Stimulated activated CD4-positive, alpha-beta T cell treated with anti-CD3 and anti-CD28 coated beads, Interleukin-1b, Interleukin-23, amount 100 ng/mL, for 1 hour (primary cell): ENCODE measurements around the gene GNB3.
"Not testable (repeated sequence)": the region's sequence is repeated elsewhere in the genome, so short reads cannot be mapped to it uniquely, and the experiment has no call there.

Source experiments
- DNase-seq, 2 donors: peaks; one replicate each; pipeline ENCODE4 v3.0.0-alpha.2; 2020; ENCODE audit warnings: low read depth in 2 of 2

GNB3 gene

DNA sequence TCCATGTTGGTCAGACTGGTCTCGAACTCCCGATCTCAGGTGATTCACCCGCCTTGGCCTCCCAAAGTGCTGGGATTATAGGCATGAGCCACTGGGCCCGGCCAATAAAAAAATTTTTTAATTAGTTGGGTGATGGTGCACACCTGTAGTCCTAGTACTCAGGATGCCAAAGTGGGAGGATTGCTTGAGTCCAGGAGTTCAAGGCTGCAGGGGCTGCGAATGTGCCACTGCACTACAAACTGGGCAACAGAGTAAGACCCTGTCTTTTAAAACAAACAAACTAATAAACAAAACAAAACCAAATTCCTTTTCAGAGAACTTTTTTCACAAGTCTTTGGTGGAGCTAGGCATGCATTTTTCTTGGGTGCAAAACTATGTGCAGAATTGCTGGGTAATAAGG lies 42.5 kb downstream of the GNB3 start:
- no peak for DNase-seq

DNA sequence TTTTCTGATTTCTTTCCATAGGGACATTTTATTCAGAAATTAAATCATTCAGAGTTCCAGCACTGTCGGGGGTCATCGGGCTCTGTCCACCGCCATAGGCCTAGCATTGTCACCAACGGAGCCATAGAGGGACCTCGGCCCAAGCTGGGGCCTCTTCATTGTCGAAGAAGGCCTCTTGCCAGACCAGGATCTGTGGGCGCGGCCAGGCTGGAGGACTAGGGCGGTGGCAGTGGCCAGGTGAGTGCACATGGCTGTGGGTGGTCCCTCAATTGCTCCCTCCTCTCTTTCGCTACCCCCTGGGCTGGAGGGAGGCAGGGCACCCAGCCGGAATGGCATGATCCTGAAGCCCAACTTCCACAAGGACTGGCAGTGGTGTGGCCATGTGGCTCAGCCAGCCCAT lies 43.0 kb downstream of the GNB3 start:
- DNase-seq, result no peak

DNA sequence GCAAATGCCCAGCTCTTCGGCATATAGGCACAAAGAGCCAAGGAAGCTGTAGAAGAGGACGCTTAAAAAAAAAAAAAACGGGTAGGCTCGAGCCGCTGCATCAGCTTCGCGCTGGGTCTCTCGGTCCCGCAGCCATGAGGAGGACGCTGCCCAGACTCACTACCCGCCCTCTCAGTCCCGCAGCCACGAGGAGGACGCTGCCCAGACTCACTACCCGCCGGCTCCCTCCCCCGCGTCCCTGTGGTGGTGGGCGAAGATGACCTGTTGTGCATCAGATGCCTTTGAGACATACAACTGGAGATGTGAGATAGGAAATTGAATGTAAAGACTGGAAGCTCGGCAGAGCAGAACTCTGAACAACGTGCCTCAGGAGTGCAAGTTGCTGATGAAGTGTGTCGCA lies 43.8 kb downstream of the GNB3 start:
- DNase-seq, result no peak

DNA sequence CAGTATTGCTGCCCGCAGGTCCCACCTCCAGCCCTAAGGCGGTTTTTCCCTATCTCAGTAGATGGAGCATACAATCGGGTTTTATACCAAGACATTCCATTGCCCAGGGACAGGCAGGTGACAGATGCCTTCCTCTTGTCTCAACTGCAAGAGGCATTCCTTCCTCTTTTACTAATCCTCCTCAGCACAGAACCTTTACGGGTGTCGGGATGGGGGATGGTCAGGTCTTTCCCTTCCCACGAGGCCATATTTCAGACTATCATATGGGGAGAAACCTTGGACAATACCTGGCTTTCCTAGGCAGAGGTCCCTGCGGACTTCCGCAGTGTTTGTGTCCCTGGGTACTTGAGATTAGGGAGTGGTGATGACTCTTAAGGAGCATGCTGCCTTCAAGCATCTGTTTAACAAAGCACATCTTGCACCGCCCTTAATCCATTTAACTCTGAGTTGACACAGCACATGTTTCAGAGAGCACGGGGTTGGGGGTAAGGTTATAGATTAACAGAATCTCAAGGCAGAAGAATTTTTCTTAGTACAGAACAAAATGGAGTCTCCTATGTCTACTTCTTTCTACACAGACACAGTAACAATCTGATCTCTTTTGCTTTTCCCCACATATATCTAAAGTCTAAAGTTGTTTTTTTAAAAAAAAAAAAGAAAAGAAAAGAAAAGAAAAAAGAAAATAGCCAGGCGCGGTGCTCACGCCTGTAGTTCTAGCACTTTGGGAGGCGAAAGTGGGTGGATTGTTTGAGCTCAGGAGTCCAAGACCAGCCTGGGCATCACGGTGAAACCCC lies 45.7 kb downstream of the GNB3 start:
- DNase-seq, result not testable (repeated sequence)

DNA sequence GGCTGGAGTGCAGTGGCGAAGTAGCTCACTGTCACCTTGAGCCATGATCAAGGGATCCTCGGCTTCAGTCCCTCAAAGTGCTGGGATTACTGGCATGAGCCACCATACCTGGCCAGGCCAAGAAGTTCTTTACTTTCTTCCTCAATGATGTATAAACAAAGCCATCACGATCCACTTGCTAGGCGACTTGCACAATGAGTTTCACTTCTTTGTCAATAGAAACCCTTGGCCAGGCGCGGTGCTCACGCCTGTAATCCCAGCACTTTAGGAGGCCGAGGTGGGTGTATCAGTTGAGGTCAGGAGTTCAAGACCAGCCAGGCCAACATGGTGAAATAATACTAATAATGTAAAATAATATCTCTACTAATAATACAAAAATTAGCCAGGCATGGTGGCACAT lies 46.7 kb downstream of the GNB3 start:
- DNase-seq, result no peak

DNA sequence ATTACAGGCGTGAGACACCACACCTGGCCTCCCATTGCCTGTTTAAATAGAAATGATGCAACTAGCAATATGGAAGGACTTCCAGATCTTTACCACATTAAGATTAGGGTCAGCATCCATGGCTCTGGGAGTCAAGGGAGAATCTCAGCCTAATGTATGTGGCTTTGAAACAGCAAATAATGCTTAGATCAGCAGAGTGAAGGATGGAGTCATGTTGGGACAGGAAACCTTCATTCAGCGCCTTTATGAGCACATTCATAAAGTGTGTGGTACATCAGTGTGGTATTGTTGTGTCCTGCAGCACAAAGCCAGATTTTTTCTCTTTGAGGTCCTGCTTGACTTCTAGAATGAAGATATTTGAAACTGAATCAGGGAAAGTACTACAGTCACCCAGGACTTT lies 47.6 kb downstream of the GNB3 start:
- no peak for DNase-seq

DNA sequence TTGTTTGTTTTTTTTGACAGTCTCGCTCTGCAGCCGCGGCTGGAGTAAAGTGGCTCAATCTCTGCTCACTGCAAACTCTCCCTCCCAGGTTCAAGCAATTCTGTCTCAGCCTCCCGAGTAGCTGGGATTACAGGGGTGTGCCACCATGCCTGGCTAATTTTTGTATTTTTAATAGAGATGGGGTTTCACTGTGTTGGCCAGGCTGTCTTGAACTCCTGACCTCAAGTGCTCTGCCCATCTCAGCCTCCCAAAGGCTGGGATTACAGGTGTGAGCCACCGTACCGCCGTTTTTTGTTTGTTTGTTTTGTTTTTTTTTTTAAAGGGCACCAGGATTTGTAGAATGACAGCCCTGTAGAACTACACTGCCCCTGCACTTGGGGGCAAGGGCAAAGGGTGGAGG lies 48.1 kb downstream of the GNB3 start:
- DNase-seq, result not testable (repeated sequence)

DNA sequence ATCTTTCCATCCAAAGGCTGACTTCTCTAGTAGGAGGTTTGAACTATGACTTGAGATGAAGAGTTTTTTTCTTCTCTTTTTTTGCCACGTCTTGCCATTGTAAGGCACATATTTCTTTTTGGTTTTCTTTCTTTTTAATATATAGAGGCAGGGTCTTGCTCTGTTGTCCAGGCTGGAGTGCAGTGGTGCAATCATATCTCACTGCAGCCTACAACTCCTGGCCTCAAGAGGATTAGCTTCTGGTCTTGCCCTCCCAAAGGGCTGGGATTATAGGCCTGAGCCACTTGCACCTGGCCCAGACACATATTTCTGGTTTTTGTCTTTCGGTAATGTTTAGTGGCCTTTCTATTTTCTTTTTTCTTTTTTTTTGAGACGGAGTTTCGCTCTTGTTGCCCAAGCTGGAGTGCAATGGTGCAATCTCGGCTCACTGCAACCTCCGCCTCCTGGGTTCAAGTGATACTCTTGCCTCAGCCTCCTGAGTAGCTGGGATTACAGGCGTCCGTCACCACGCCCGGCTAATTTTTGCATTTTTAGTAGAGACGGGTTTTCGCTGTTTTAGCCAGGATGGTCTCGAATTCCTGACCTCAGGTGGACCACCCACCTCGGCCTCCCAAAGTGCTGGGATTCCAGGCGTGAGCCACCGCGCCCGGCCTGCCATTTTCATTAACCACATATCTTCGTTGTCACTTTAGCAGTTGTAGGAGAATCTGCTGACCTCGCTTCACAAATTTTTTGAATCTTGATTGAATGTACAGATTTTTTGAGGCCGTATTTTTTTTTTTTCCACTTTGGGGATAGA lies 49.2 kb downstream of the GNB3 start:
- not testable (repeated sequence) for DNase-seq

DNA sequence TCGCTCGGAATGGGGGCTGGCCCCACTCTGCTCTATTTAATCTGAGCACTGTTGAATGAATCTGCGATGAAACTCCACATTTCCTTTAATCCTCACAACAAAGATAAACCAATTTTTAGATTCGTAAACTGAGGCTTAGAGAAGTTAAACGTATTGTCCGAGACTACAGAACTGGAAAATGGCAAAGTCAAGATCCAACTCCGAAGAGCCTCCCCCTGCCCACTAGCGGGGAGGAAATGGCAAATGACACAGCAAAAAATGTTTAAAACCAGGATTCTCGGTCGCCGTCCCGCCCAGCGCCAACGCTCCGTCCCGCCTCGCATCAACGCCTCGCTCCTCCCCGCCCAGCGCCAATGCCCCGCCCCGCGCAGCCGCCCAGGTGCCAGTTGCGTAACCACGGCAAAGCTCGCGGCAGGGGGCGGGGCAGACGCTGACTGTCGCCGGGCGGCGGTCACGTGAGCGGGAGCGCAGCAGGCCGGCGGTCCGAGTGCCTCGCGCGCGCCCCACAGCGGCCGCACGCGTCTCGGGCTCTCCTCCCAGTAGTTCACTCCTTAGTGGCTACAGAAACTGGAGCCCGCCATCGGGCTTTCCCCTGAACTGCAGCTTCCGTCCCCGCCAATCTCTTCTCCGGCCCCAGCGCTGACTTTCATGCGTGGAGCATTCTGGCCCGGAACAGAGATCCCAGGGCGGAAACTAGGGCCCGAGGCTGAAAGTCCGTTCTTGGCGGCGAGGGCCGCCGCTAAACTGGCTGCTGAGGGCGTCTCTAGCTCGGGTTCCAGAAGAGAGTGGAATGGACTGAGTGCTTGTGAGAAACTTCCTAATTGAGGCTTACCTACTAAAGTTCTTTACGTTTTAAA lies 50.3 kb downstream of the GNB3 start:
- DNase-seq, result peak; percentile 96 to 98

DNA sequence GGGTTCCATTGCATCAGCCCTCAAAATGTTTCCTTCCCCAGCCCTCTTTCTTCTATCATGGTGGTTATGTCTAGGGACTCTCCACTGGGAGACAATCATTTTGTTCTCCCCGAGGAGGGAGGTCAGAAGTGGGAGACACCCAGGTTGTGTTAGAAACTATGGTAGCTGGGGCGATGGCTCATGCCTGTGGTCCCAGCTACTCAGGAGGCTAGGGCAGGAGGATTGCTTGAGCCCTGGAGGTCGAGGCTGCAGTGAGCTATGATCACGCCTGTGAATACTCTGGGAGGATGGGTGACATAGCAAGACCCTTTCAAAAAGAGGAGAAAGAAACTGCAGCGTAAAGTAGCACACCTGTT lies 50.9 kb downstream of the GNB3 start:
- DNase-seq, result no peak

DNA sequence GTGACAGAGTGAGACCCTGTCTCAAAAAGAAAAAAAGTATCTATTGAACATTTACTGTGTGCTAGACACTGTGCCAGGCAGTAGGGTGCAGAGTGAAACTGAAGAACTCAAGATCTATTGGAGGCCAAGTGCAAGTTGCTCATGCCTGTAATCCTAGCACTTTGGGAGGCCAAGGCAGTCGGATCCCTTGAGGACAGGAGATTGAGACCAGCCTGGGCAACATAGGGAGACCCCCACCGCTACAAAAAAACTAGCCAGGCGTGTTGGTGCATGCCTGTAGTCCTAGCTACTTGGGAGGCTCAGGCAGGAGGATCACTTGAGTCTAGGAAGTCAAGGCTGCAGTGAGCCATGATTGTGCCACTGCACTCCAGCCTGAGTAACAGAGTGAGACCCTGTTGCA lies 52.0 kb downstream of the GNB3 start:
- not testable (repeated sequence) for DNase-seq

DNA sequence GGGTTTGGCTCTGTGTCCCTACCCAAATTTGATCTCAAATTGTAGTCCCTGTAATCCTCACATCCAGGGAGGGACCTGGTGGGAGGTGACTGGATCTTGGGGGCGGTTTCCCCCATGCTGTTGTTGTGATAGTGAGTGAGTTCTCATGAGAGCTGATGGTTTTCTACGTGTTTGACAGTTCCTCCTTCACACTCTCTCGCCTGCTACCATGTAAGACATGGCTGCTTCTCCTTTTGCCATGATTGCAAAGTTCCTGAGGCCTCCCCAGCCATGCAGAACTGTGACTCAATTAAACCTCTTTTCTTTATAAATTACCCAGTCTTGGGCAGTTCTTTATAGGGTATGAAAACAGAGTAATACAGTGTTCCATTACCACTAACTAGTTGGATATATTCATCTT lies 53.6 kb downstream of the GNB3 start:
- no peak for DNase-seq
